ENCODE data around the gene YES1.

GRCh38 chr18:677951-678381 lies 134.1 kb downstream of the YES1 start:
- TF ChIP-seq CTCF (conservative IDR thresholded peaks at IDR 0.05) (no peak), ZFX (IDR thresholded peaks at IDR 0.05) (no peak)
